ENCODE results near the gene YPEL5.

DNA sequence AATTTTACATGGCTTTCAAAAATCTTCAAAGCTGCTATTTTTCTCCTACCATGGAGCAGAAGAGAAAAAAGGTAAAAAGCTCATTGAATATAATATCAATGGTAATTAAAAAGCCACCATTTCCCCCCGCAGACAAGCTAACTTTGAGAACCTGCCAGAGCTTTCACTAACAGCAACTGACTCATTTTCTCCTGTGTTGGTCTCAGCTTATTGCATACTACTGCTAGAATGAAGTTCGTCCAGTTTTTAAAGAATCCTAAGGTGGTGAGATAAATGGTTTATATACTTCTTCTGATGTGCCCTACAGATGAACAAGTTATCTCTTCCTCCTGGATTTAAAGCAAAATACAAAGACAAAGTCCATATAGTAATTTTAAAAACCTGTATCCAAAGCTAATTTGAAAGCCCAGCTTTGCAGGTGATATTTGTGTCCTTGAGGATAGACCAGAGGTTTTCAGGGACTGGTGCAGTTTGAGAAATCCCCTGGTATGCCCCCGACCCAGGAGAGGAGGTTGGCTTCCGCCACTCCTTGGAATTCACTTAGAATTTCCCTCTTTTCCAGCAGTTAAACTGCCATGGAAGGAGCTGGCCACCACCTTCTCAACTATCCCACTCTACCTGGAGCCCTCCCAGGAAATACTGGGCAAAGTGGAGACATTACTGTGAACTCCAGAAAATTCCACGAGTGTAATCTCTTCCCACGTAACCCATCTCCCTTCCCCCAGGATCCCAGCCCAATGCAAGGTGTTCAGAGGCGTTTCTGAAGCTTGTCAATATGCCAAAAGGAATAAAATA, 17.5 kb downstream of the YPEL5 start:
- TF ChIP-seq ZFX (IDR thresholded peaks at IDR 0.05): no peak
- no peak for TF ChIP-seq POLR2AphosphoS5 (IDR thresholded peaks at IDR 0.05; ENCODE audit: low read depth, low read length)
- TF ChIP-seq, protein P1, sequence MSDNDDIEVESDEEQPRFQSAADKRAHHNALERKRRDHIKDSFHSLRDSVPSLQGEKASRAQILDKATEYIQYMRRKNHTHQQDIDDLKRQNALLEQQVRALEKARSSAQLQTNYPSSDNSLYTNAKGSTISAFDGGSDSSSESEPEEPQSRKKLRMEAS (IDR thresholded peaks at IDR 0.05): no peak
- no peak for TF ChIP-seq JUND (IDR thresholded peaks at IDR 0.05)

All from HCT116 (cell line).